ENCODE measurements around the gene SDF2L1.
A peak's percentile ranks its signal among the peaks of the same experiment; 100 is the strongest.
"Not testable (repeated sequence)": the region's sequence is repeated elsewhere in the genome, so short reads cannot be mapped to it uniquely, and the experiment has no call there.

SDF2L1 gene

DNA sequence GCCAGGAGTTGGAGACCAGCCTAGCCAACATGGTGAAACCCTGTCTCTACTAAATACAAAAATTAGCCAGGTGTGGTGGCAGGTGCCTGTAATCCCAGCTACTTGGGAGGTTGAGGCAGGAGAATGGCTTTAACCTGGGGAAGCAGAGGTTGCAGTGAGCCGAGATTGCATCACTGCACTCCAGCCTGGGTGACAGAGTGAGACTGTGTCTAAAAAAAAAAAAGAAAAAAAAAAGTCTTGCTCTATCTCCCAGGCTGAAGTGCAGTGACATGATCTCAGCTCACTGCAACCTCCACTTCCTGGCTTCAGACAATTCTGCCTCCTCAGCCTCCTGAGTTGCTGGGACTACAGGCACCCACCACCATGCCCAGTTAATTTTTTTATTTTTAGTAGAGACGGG, 4.7 kb upstream of the SDF2L1 start:
- not testable (repeated sequence) for DNase-seq

DNA sequence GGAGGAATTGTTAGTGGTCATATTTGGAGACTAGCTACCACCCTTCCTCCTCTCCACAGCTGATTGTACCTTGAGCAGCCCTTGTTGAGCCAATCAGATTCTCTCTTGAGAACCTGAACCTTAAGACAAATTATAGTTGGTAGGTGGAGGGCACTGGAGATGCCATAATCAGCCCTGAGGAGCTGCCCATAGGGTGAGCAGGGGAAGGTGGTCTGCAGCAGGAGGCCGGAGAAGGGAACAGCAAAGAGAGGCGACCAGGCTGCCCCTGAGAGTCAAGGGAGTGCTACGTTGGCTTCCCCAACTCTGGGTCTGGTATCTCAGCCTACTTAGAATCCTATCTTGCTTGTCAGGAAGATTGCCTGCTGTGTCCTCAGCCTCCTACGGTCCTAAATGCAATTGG, 2.7 kb upstream of the SDF2L1 start:
- no peak for DNase-seq

DNA sequence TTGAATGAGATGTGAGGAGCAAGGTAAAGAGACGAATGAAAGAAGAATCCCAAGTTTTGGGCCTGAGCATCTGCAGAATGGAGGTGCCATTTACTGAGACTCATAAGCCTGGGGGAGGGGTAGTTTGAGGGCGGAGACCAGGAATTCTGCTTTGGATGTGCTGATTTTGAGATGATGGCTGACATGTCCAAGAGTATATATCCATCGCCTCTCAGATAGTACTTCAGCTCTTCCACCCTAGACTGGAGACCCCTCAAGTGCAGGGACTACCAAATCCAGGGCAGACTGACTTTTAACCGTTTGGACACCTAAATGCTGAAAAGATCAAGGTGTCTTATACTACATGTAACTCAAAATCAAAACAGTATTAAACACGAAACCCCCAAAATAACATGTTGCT, 1.3 kb upstream of the SDF2L1 start:
- no peak for DNase-seq

DNA sequence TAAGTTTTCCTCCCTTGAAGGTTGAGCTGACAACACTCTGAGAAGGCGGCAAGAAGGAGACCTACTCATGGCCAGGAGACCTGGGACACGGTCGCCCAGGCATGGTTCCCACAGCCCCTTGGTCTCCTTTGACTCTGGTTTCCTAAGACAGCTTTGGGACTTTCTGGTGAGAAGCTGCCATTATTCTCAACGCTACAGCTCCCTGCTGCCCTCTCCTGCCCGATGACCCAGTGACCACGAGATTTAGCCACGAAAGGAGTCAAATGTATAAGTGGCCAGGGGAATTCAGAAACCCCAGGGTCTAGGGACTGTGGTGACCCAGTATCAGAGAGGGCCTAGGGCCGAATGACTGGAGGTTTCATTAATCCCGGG, 699 bp upstream of the SDF2L1 start:
- DNase-seq = no peak

DNA sequence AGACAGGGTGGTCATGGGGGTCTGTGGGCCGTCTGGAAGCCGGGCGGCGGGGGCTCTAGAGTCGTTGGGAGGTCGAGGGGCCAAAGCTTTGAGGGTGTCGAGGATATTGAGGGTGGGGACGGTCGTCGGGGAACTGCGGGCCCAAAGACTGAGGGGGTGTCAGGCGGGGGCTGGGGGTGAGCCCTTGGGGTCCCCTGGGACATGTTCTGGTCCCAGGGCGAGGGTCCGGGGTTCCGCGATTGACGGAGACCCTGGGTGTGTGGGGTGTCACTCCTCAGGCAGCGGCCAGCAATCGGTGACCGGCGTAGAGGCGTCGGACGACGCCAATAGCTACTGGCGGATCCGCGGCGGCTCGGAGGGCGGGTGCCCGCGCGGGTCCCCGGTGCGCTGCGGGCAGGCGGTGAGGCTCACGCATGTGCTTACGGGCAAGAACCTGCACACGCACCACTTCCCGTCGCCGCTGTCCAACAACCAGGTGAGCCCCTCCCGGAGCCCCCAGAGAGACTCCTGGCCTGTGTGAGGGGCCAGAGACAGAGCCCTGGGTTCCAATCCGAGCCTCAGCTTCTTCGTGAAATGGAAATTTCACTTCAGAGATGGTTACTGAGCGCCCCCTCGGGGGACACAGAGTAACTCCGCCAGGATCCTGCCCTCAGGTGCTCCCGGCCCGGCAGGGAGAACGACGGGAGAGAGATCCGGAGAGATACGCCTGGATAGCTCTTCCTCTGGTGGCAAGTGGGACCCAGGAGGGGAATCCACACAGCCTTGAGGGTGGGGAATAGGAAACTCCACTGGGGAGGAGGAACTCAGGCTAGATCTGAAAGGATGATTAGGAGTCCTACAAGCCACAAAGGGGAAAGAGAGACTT, 714 bp downstream of the SDF2L1 start:
- peak; percentile 61 to 65 for DNase-seq

DNA sequence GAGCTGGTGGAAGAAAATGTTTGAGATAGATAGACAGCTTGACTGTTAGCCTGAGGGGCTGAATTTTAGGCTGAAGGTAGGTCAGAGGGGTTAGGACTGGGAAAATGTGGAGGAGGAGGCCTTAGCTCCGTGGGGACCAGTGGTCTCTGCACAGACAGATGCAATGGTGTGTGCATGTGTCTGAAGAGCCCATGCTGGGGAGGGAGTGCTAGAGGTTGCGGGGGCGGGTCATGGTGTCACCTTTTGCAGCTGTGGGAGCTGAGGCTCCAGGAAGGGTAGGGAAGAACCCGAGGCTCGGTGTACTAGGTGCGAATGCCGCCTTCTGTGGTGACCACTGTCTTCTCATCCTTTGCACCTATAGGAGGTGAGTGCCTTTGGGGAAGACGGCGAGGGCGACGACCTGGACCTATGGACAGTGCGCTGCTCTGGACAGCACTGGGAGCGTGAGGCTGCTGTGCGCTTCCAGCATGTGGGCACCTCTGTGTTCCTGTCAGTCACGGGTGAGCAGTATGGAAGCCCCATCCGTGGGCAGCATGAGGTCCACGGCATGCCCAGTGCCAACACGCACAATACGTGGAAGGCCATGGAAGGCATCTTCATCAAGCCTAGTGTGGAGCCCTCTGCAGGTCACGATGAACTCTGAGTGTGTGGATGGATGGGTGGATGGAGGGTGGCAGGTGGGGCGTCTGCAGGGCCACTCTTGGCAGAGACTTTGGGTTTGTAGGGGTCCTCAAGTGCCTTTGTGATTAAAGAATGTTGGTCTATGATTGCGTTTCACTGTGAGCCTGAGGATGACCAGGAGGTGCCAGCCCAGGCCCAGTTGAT, 1.6 kb downstream of the SDF2L1 start:
- DNase-seq = no peak

DNA sequence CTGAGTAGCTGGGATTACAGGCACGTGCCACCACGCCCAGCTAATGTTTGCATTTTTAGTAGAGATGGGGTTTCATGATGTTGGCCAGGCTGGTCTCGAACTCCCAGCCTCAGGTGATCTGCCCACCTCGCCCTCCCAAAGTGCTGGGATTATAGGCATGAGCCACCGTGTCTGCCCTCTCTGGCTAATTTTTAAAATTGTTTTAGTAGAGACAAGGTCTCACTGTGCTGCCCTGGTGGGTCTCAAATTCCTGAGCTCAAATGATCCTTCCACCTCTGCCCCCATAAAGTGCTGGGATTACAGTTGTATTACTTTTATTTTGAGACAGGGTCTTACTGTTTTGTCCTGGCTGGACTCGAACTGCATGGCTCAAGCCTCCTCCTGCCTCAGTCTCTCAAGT, 3.4 kb downstream of the SDF2L1 start:
- not testable (repeated sequence) for DNase-seq

DNA sequence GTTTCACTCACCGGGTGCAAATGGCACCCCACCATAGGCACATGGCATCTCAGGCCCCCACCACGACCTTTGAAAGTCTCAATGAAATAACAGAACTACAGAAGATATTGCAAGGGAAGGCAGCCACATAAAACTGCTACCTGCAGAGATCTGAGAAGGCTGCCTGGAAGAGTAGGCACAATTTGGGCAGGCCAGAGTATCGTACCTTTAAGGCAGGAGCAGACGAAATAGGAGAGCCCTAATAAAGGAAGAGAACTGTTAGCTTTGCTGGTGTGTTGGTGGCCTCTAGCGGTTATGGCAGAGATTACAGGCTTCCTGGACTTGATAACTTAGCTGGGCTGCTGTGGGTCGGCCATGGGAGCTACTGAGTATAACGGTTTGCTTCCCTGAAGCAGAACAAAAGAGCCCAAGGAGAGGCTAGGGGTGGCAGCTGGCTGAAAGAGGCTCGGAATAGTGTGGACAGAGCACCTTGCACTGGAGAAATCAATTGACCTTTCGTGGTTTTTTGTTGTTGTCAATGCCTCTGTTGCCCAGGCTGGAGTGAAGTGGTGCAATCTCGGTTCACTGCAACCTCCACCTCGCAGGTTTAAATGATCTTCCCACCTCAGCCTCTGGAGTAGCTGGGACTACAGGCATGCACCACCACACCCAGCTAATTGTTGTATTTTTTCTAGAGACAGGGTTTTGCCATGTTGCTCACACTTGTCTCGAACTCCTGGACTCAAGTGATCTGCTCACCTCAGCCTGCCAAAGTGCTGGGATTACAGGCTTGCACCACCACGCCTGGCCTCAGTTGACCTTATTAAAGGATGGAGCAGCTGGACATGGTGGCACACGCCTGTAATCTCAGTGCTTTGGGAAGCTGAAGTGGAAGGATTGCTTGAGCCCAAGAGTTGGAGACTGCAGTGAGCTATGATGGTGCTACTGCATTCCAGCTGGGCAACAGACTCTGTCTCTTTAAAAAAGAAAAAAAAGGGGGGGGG, 4.8 kb downstream of the SDF2L1 start:
- peak; percentile 86 to 88 for DNase-seq

DNA sequence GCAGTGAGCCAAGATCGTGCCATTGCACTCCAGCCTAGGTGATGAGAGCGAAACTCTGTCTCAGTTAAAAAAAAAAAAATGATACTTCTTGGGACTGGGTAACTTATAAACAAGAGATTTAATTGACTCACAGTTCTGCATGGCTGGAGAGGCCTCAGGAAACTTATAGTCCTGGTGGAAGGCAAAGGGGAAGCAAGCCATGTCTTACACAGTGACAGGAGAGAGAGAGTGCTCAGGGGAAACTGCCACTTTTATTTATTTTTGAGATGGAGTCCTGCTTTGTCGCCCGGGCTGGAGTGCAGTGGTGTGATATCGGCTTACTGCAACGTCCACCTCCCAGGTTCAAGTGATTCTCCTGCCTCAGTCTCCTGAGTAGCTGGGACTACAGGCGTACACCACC, 8.2 kb downstream of the SDF2L1 start:
- no peak for DNase-seq

DNA sequence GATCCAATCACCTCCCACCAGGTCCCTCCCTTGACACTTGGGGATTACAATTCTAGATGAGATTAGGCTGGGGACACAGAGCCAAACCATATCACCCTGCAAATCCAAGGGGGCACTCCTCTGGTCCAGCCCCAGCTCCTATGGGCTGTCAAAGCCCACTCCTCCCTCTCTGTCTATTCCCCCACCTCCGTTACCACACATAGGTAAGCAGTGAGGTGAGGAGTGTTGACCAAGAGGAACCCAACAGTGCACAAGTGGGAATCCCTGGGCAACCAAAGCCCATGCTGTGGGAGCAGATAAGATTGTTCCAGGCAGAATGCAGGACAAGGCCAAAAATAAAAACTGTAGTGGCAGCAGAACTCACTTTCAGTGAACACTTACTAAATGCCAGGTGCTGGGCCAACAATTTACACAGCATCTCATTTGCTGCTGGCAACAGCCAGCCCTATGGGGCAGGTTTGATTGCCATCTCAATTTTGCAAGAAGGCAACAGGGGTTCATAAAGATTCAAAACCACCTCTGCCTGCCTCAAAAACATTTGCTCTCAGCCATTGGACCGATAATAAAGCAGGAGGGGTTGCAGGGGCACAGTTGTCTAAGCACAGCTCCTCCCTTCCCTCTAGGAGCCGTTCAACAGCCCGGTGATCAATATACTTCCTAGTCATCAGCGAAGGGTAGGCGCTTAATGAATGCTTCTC, 8.9 kb downstream of the SDF2L1 start:
- no peak for DNase-seq

DNA sequence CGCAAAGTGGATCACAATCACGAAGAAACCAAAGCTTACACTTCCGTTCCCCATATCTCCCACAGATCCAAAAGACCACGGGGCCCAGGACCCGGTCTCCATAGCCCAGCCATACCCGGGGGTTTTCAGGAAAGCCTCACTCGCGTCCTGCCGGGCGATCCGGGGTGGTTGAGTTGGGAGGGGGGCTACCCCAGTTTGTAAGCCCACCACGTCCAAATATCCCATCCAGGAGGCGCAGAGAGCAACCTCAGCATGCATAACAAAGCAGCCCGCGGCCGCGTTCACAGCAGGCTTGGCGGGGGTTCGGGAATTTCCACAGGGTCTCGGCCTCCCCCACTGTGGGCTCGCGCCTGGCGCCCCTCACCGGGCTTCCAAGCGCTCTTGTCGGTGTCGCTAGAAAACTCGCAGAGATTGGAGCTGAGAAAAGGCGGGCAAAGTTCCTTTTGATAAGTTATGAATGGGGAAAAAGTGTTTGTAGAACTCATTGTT, 9.5 kb downstream of the SDF2L1 start:
- DNase-seq = no peak

DNA sequence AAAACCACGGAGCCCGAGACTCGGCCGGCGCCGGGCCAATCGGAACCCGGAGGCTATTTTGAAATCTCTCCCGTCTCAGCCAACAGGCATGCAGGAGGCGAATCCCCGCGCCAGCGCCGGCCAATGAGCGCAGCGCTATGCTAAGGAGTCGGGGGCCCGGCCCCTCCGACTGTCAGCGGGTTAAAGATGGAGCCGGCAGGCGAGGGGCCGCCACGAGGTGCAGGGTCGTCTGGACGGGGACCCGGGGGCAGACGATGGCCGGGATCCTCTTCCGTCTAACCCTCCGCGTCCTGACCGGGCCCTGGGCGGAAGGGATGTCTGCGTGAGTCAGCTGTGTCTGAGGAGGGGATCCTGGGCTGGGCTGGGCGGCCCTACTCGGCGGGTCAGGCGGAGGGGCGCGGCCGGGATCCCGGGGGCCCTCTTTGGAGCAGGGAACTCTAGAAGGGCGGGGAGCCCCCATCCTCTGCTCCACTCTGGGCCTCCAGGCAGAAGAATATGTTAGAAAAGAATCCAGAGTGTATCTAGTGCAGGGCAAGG, 10.0 kb downstream of the SDF2L1 start:
- peak; percentile 80 to 82 for DNase-seq

DNA sequence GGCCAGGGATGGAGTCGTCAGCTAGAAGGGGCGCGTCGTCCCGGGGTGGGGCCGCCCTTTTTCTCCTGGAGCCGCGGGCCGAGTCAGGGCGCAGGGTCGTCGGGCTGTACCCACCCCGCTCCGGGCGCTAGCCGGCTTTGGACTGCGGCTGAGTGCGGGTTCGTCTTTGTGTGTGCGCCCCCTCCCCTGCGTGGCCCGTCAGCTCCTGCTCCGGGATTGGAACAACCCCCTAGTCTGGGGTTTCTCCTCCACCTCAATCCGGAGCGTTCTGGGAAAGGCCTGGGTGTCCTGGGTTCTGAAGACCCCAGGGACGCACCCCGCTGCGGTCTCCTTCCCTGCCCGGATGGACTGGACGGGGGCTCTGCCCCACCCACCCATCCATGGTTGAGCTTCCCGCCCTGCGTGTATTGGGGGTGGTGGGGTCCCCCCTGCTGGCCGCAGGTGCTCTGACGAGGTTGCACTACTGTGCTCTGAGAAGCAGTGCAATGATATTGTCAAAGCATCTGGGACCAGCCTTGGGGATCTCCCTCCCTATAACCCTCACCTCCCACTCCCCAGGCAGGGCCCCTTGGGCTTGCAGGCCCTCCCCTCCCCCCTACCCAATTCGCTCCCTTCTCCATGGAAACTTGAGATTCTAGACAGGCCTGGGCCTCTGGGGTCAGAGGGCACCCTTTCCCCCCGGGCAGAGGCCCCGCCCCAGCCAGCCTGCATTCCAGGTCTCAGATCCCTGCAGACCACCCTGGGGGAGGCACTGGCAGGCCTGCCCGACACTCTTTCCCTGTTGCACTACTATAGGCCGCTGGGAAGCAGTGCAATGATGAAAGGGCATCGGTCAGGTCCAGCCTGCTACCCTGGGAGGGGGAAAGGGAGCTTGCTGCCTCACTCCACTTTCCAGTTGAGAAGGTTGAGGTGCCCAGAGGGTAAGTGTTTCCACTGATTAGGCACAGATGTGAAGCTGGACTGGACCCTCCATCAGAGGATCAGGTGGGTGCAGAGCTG, 10.7 kb downstream of the SDF2L1 start:
- DNase-seq = no peak

DNA sequence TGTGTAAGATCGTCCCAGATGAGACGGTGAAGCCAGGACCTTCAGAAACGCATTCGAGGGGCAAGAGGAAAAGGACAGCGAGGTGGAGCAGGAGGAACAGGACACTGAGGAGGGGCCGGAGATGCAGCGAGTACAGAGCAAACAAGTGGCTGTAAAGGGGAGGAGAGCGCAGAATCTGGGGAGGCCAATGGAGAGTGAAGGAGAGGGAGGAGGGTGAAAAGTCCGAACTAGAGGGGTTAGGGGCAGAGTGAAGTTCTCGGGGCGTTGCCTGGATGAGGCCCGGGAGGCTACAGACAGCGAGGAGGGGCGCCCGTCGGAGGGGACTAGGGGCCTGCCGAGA, 14.9 kb downstream of the SDF2L1 start:
- DNase-seq = no peak

DNA sequence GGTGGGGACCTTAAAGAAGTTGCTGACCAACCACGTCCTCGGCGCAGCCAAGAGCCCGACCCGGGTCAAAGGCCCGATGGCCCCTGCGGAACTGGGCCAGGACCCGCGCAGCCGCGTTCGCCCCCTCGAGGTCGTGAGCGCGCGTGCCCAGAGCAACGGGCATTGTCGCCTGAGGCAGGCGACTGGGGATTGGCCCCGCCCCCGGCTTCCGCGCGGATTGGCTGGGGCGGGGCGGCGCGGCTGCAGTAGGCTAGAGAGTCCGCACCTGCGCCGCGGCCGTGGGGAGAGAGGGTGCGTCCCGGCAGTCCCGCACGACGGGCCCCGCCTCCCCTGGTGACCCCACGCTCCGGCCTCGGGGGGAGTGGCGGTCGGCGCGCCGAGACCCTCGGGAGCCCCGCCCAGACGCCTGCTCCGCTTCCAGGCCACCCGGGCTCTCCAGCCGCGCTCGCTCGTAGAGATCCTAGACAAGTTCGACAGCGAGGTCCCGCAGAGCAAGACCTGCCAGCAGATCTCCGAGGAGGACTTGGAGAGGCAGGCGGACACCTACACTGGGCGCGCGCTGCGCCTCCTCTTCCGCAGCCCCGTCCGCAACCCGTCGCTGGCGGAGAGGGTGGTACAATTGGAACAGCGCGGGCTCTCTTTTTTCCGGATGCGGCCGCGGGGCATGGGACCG, 15.4 kb downstream of the SDF2L1 start:
- DNase-seq = peak; percentile 75 to 82

DNA sequence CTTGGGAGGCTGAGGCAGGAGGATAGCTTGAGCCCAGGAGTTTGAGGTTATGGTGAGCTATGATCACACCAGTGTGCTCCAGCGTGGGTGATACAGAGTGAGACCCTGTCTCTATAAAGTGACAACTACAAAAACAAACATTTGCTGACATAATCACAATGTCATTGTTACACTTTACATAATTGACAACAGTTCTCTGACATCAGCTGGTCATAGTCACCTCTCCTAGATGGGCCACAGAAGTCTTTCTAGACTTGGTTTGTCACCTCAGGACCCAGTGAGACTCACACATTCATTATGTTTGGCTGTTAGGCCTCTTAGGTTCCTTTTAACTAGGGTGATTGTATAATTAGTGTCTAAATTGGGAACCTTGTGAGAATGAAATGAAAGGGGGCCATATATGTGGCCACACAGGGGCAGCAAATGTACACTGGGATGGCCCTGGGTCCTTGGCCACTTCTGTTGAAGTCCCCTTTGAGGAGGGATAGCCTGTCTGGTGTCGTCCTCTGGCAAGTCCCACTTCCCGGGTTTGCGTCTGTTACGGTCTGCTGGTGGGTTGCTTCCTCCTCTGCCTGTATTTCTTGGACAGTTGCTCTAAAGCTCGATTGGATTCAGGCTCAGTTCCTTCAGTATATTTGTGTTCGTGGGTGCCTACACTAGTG, 17.9 kb downstream of the SDF2L1 start:
- no peak for DNase-seq

DNA sequence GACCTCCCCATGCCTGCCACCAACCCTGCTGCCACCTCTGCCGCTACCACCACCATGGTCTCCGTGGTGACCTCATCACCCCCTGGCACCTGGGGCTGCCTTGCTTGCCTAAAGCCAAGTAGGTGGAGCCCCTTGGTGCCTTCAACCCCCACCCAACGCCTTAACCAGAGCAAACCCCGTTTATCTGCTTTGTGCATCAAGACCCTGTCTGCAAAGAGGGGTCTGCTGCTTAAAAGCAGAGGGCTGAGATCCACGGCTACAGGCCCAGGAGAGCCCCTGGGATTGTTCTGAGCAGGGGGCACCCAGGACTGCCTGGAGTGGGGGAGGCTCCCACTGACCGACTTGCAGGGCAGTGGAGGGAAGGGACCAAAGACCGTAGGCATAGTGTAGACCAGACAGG, 18.8 kb downstream of the SDF2L1 start:
- DNase-seq = no peak

DNA sequence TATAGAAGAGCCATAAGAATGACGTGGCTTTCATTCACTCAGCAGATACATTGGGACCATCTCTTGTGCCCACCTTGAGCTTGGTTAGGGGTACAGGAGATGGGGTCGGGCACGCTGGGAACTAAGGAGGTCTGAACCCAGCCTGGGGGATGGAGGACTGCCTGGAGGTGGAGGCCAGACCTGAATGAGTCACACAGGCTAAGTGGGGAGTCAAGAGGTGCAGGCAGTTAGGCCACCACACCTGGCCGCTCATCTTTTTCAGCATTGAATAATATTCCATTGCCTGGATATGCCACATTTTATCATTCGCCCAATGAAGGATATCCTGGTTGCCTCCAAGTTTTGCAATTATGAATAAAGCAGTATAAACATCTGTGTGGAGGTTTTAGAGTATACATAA, 19.9 kb downstream of the SDF2L1 start:
- DNase-seq = no peak

DNA sequence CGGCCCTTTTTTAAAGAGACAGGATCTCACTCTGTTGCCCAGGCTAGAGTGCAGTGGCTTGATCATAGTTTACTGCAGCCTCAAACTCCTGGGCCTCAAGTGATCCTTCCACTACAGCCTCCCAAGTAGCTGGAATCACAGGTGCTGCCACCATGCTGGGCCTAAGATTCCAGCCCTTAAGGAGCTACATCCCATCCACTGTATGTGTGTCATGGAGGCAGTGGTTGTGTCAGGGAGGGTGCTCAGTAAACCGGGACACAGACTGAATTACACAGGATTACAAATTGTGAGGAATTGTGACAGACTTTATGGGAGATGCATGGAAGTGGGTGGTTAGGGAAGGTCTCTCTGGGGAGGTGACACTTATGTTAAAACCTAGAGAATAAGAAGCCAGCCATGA, 21.6 kb downstream of the SDF2L1 start:
- DNase-seq = no peak
